Sigmoid colon (tissue), 7 donors: ENCODE data around the gene AMIGO2. TPM values are rescaled to one million over a fixed set of nuclear protein-coding genes. Genes with fewer than 3 reads are reported as not detected.
A peak's percentile ranks its signal among the peaks of the same experiment; 100 is the strongest.

Experiments
- DNase-seq: peaks from one replicate; pipeline ENCODE4 v3.0.0-alpha.2; 2019
- H3K27ac ChIP-seq, 4 donors: fragments of 200-600 bp; sonication (generic); one replicate each; pipeline ENCODE4 v1.5.1; 2016 to 2019; ENCODE audit warnings: mild to moderate bottlenecking in 1 of 4
- H3K27me3 ChIP-seq, 3 donors: fragments of 200-600 bp; sonication (generic); one replicate each; pipeline ENCODE4 v1.5.1; 2019; ENCODE audit warnings: mild to moderate bottlenecking in 1 of 3
- H3K36me3 ChIP-seq, 4 donors: fragments of 200-600 bp; sonication (generic); one replicate each; pipeline ENCODE4 v1.5.1; 2016 to 2019
- H3K4me1 ChIP-seq, 4 donors: fragments of 200-600 bp; sonication (generic); one replicate each; pipeline ENCODE4 v1.5.1; 2017 to 2019
- H3K4me3 ChIP-seq, 4 donors: fragments of 200-600 bp; sonication (generic); one replicate each; pipeline ENCODE4 v1.5.1; 2017 to 2019; ENCODE audit warnings: mild to moderate bottlenecking in 2 of 4, moderate library complexity in 1 of 4
- H3K9me3 ChIP-seq, 4 donors: fragments of 200-600 bp in 3 of 4; sonication (generic) in 3 of 4; one replicate each; pipeline versions ENCODE4 v1.5.1 to v1.6.1; 2013 to 2019
- EP300 ChIP-seq, 4 donors: sonication (generic); formaldehyde crosslinking; IDR thresholded peaks; one replicate each; pipeline ENCODE4 v1.6.1; 2017; ENCODE audit warnings: antibody characterized with exemption in 4 of 4
- POLR2A ChIP-seq, 2 donors: fragments of 450-650 bp; IDR thresholded peaks; one replicate each; pipeline ENCODE4 v1.6.1; 2016; ENCODE audit warnings: antibody characterized with exemption in 2 of 2, mild to moderate bottlenecking in 2 of 2, moderate library complexity in 2 of 2
- POLR2AphosphoS5 ChIP-seq, 4 donors: sonication (generic); formaldehyde crosslinking; IDR thresholded peaks; one replicate each; pipeline ENCODE4 v1.6.1; 2017; ENCODE audit warnings: antibody characterized with exemption in 4 of 4
- WGBS, 2 donors: extraction: QIAGEN DNeasy Blood & Tissue Kit; methylation state at CpG; one replicate each; pipeline ENCODE4 v1.1.7; 2013; 5-methylcytosine and 5-hydroxymethylcytosine counted together
- intact Hi-C: fragments of 100-400 bp; cut with DNase I; formaldehyde crosslinking; loops from one replicate; pipeline ENCODE4 v1.15.1; 2023
- polyA plus RNA-seq, 3 donors: library from polyadenylated mRNA; stranded (reverse); fragments of 200-250 nt; gene quantifications; one replicate each; pipeline ENCODE4 v1.2.3, GENCODE V29; 2013
- total RNA-seq, 4 donors: library from RNA; depleted of rRNA; stranded (reverse); fragments of >200 nt; gene quantifications; one replicate each; pipeline ENCODE4 v1.1.0, GENCODE V29; 2016
- TF ChIP-seq, protein P1 (sequence below), 4 experiments: fragments of 450-650 bp in 3 of 4; fragments of 200-600 bp in 1 of 4; IDR thresholded peaks; one replicate each; pipeline ENCODE4 v1.5.1; 2016 to 2019; ENCODE audit warnings: antibody characterized with exemption in 4 of 4, mild to moderate bottlenecking in 3 of 4, moderate library complexity in 2 of 4
- donor health status: healthy with polysubstance abuse.
- donor health status: Bipolar disorder and iron deficiency.
- donor health status: healthy.

AMIGO2 gene
- total and polyA plus RNA-seq, 7 donors: 0.46 to 68.1 (median 33.2) TPM

DNA sequence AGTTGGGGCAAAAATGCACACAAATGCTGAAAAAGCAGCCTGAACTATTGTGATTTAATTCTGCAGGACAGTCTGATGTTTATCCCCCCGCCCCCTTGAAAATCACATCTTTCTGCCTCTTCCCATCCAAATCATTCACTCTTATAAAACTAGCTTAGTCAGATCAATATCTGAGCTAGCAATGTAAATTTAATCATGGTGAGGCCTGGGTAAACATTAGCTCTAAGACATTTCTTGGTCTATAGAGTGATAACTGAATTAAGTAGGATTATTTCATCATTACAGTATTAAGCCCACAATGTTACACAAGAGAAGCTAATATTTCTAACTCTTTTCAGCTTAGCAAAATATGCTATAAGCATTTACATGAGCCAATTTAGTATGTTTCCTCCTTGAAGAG is 9.4 kb downstream of the AMIGO2 start:
- Histone ChIP-seq H3K27me3 (no peaks in the 10 kb centered on the region), H3K4me3 (no peak overlapping the region), H3K27ac (peak overlapping the region in 3 of 4 donors; percentile 1 to 73 (median 61)), H3K4me1 (peaks cover 0 to 55% (median 41%) of the 10 kb centered on the region in 4 donors), H3K9me3 (no peaks in the 10 kb centered on the region), H3K36me3 (no peaks in the 10 kb centered on the region)
- intact Hi-C loops: no loop called here
- WGBS, 2 donors: 83 to 87% methylated on average over 1 of the region's 1 CpG
- DNase-seq: no peak
- TF ChIP-seq EP300 (IDR thresholded peaks at IDR 0.05): no peak
- TF ChIP-seq, protein P1, sequence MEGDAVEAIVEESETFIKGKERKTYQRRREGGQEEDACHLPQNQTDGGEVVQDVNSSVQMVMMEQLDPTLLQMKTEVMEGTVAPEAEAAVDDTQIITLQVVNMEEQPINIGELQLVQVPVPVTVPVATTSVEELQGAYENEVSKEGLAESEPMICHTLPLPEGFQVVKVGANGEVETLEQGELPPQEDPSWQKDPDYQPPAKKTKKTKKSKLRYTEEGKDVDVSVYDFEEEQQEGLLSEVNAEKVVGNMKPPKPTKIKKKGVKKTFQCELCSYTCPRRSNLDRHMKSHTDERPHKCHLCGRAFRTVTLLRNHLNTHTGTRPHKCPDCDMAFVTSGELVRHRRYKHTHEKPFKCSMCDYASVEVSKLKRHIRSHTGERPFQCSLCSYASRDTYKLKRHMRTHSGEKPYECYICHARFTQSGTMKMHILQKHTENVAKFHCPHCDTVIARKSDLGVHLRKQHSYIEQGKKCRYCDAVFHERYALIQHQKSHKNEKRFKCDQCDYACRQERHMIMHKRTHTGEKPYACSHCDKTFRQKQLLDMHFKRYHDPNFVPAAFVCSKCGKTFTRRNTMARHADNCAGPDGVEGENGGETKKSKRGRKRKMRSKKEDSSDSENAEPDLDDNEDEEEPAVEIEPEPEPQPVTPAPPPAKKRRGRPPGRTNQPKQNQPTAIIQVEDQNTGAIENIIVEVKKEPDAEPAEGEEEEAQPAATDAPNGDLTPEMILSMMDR (IDR thresholded peaks at IDR 0.05): no peak
- TF ChIP-seq POLR2AphosphoS5 (IDR thresholded peaks at IDR 0.05): no peak
- no peak for TF ChIP-seq POLR2A (IDR thresholded peaks at IDR 0.05)

DNA sequence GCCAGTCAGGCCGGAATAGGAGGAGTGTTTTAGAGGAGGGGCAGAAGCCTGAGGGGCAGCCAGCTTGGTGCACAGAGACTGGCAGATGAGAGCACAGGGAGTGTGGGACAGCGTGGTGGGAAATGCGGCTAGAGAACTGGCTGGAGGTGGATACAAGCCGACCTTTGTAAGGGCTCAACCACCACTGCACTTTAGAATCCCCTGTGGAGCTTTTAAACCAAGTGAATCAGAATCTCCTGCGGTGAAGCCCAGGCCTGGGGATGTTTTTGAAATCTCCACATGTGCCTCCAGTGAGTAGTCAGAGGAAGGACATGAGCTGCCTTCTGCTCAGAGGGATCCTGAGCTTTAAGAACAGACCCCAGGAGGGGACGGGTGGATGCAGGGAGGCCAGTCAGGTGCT is 11.2 kb downstream of the AMIGO2 start:
- Histone ChIP-seq H3K4me3 (no peak overlapping the region), H3K36me3 (no peaks in the 10 kb centered on the region), H3K9me3 (no peaks in the 10 kb centered on the region), H3K27me3 (no peaks in the 10 kb centered on the region), H3K27ac (peak overlapping the region in 2 of 4 donors; percentile 61 to 73), H3K4me1 (peaks cover 0 to 50% (median 41%) of the 10 kb centered on the region in 4 donors)
- intact Hi-C loops: loop anchor here (5.0 kb wide), 1 partner anchor 36 kb away; no protein-coding TSS in a partner anchor
- TF ChIP-seq, protein P1 (IDR thresholded peaks at IDR 0.05): no peak
- TF ChIP-seq POLR2AphosphoS5 (IDR thresholded peaks at IDR 0.05): no peak
- no peak for TF ChIP-seq EP300 (IDR thresholded peaks at IDR 0.05)
- no peak for TF ChIP-seq POLR2A (IDR thresholded peaks at IDR 0.05)
- no peak for DNase-seq
- 83% methylated on average over 6 of the region's 6 CpGs for WGBS, 2 donors

DNA sequence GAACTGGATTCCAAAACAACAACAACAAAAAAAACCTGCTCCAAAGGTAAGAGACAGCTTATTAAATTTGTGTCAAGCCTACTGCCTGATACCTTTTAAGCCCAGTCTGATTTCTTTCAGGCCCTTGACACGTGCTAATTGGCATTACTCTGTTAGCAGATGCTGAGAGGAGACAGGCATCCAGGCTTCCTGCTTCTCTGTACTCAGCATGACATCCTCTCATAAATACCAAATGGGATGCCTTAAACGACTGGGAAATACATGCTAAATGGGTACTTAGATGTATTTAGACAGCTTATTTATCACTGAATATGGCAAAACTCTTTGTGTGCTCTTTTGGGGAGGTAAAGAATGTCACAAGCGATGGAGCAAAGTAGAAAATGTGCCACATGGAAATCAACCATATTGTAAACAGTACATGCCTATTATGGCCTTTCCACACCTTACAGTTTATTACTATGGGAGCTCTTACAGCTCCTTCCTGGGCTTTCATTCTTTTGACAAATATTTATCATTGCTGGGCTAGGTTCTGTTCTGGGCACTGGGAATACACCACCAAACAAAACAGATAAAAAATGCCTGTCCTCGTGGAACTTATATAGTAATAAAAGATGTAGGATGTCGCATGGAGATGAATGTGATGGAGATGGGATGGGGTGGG is 11.9 kb downstream of the AMIGO2 start:
- TF ChIP-seq POLR2A (IDR thresholded peaks at IDR 0.05) (no peak), POLR2AphosphoS5 (IDR thresholded peaks at IDR 0.05) (no peak), EP300 (IDR thresholded peaks at IDR 0.05) (no peak)
- TF ChIP-seq, protein P1 (IDR thresholded peaks at IDR 0.05): no peak
- no peak overlapping the region for H3K4me3 ChIP-seq
- H3K36me3 ChIP-seq: no peaks in the 10 kb centered on the region
- peaks cover 0 to 47% (median 40%) of the 10 kb centered on the region in 4 donors for H3K4me1 ChIP-seq
- intact Hi-C loops: loop anchor here (5.0 kb wide), 1 partner anchor 36 kb away; no protein-coding TSS in a partner anchor
- no peaks in the 10 kb centered on the region for H3K9me3 ChIP-seq
- WGBS, 2 donors: 18 to 63% methylated on average over 5 of the region's 5 CpGs
- no peaks in the 10 kb centered on the region for H3K27me3 ChIP-seq
- DNase-seq: no peak
- peak overlapping the region in 3 of 4 donors; percentile 9 to 73 (median 61) for H3K27ac ChIP-seq

DNA sequence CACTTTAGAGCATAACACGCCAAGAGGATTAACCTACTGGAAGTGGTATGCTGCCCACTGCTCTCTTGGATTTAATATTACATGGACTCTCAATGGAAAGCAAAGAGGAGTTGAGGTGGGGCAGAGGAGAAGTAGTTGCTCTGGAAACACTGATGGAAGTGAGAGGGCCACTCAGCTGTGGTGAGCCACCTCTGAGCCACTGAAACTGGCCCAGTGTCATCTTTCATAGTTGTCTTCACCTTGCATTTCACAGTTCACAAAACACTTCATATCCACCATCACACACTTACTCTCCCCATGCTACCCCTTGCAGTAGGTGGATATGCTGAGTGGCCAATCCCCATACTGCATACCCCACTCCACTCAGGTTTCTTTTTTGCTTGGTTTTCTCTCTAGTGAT is 12.6 kb downstream of the AMIGO2 start:
- H3K27ac ChIP-seq: peak overlapping the region in 3 of 4 donors; percentile 30 to 73 (median 61)
- 98 to 99% methylated on average over 1 of the region's 1 CpG for WGBS, 2 donors
- intact Hi-C loops: loop anchor here (5.0 kb wide), 1 partner anchor 35 kb away; no protein-coding TSS in a partner anchor

More for the DNA sequence above, 12.6 kb downstream of the AMIGO2 start:
- no peak for TF ChIP-seq POLR2A (IDR thresholded peaks at IDR 0.05)
- TF ChIP-seq, protein P1 (IDR thresholded peaks at IDR 0.05): no peak
- TF ChIP-seq EP300 (IDR thresholded peaks at IDR 0.05): no peak
- no peak for TF ChIP-seq POLR2AphosphoS5 (IDR thresholded peaks at IDR 0.05)
- H3K36me3 ChIP-seq: no peaks in the 10 kb centered on the region
- no peak for DNase-seq
- no peaks in the 10 kb centered on the region for H3K9me3 ChIP-seq
- H3K4me3 ChIP-seq: no peak overlapping the region
- H3K27me3 ChIP-seq: no peaks in the 10 kb centered on the region
- H3K4me1 ChIP-seq: peaks cover 0 to 47% (median 40%) of the 10 kb centered on the region in 4 donors
